GM12891 (cell line): ENCODE data around the gene SYT14.

Source experiments
- DNase-seq: peaks from one replicate; pipeline ENCODE4 v3.0.0; 2011; ENCODE audit warnings: low spot score; ENCODE audit not compliant: insufficient read length
- FAIRE-seq: peaks from 2 replicates; lab custom pipeline; 2011; peaks lifted over from hg19 to GRCh38; lab: Jason Lieb, UNC
- PAX5 ChIP-seq: IDR thresholded peaks from 2 replicates; pipeline ENCODE4 v1.6.1; 2011; ENCODE audit warnings: low read length, moderate library complexity, mild to moderate bottlenecking; ENCODE audit not compliant: insufficient read depth, severe bottlenecking
- POLR2A ChIP-seq: IDR thresholded peaks from 2 replicates; pipeline ENCODE4 v1.6.1; 2011; ENCODE audit warnings: low read depth, low read length, control low read depth
- POLR2AphosphoS5 ChIP-seq: IDR thresholded peaks from 2 replicates; pipeline ENCODE4 v1.6.1; 2011; ENCODE audit warnings: low read depth, low read length, control low read depth
- POU2F2 ChIP-seq: IDR thresholded peaks from 2 replicates; pipeline ENCODE4 v1.6.1; 2011; ENCODE audit warnings: low read depth, mild to moderate bottlenecking, control low read depth, low read length, moderate library complexity
- SPI1 ChIP-seq: IDR thresholded peaks from 2 replicates; pipeline ENCODE4 v1.6.1; 2011; ENCODE audit warnings: low read depth, low read length, control low read depth
- TAF1 ChIP-seq: IDR thresholded peaks from 2 replicates; pipeline ENCODE4 v1.6.1; 2011; ENCODE audit warnings: low read depth, low read length, control low read depth

Gene SYT14

GRCh38 chr1:210218047-210218446 is 280.0 kb downstream of the SYT14 start:
- TF ChIP-seq PAX5 (no peak), POLR2A (no peak), SPI1 (no peak), POLR2AphosphoS5 (no peak), TAF1 (no peak), POU2F2 (no peak)
- no peak for FAIRE-seq

More at GRCh38 chr1:210218047-210218446, 280.0 kb downstream of the SYT14 start:
- DNase-seq: no peak
